Hypothalamus (tissue), 51 donors: ENCODE results near the gene AFG3L2.
"Not testable (repeated sequence)": the region's sequence is repeated elsewhere in the genome, so short reads cannot be mapped to it uniquely, and the experiment has no call there.

ENCODE experiments used
- DNase-seq, 51 donors: peaks; one replicate each; lab custom pipeline; 2025; lab: John Stamatoyannopoulos, UW

Gene AFG3L2

GRCh38 chr18:12397793-12398192, 20.8 kb upstream of the AFG3L2 start:
- DNase-seq, result no peak

GRCh38 chr18:12397254-12397653, 20.2 kb upstream of the AFG3L2 start:
- no peak for DNase-seq

GRCh38 chr18:12394428-12394827, 17.4 kb upstream of the AFG3L2 start:
- peak in 1 of 51 donors; percentile 9 for DNase-seq

- no peak for DNase-seq
Observed at GRCh38 chr18:12393998-12394397, 17.0 kb upstream of the AFG3L2 start.

- no peak for DNase-seq
Observed at GRCh38 chr18:12393510-12393909, 16.5 kb upstream of the AFG3L2 start.

- peak in 36 of 51 donors; percentile 4 to 74 (median 34) for DNase-seq
Observed at GRCh38 chr18:12391487-12392165, 14.6 kb upstream of the AFG3L2 start.

GRCh38 chr18:12388442-12388841, 11.4 kb upstream of the AFG3L2 start:
- no peak for DNase-seq

GRCh38 chr18:12384261-12384660, 7.2 kb upstream of the AFG3L2 start:
- DNase-seq, result no peak

GRCh38 chr18:12383759-12384158, 6.7 kb upstream of the AFG3L2 start:
- not testable (repeated sequence) for DNase-seq

- not testable (repeated sequence) for DNase-seq
Observed at GRCh38 chr18:12382221-12382814, 5.3 kb upstream of the AFG3L2 start.

- not testable (repeated sequence) for DNase-seq
Observed at GRCh38 chr18:12378198-12378558, 1.2 kb upstream of the AFG3L2 start.

GRCh38 chr18:12377556-12378197, 650 bp upstream of the AFG3L2 start:
- no peak for DNase-seq

- DNase-seq, result peak in 2 of 51 donors; percentile 49 to 55
Observed at GRCh38 chr18:12376034-12376753, 833 bp downstream of the AFG3L2 start.

GRCh38 chr18:12374401-12374800, 2.6 kb downstream of the AFG3L2 start:
- DNase-seq, result no peak

GRCh38 chr18:12373771-12374116, 3.3 kb downstream of the AFG3L2 start:
- DNase-seq, result no peak

- DNase-seq, result no peak
Observed at GRCh38 chr18:12373116-12373770, 3.8 kb downstream of the AFG3L2 start.

GRCh38 chr18:12372406-12372805, 4.6 kb downstream of the AFG3L2 start:
- no peak for DNase-seq

GRCh38 chr18:12371590-12371989, 5.4 kb downstream of the AFG3L2 start:
- no peak for DNase-seq

- no peak for DNase-seq
Observed at GRCh38 chr18:12369211-12369610, 7.8 kb downstream of the AFG3L2 start.

GRCh38 chr18:12366784-12367183, 10.2 kb downstream of the AFG3L2 start:
- DNase-seq, result no peak

GRCh38 chr18:12366379-12366778, 10.6 kb downstream of the AFG3L2 start:
- DNase-seq, result peak in 11 of 51 donors; percentile 6 to 19 (median 13)
